GM19328 (cell line): ENCODE measurements around the gene MAP2.

Experiments used
- ATAC-seq: cut with Tn5 transposase; IDR thresholded peaks from one replicate; pipeline ENCODE4 v1.9.1; 2021; ENCODE audit warnings: mild to moderate bottlenecking, moderate library complexity; ENCODE audit not compliant: unreplicated experiment

Gene MAP2

GRCh38 chr2:209694748-209695147 lies 270.9 kb downstream of the MAP2 start:
- ATAC-seq: no peak

- ATAC-seq: peak; percentile 50
These were observed 273.2 kb downstream of the MAP2 start for GRCh38 chr2:209696836-209697711.

GRCh38 chr2:209702775-209703174 lies 278.9 kb downstream of the MAP2 start:
- ATAC-seq: no peak

- no peak for ATAC-seq
These were observed 289.4 kb downstream of the MAP2 start for GRCh38 chr2:209713219-209713618.

GRCh38 chr2:209719034-209719433 lies 295.2 kb downstream of the MAP2 start:
- ATAC-seq: no peak

- no peak for ATAC-seq
These were observed 297.6 kb downstream of the MAP2 start for GRCh38 chr2:209721497-209721896.

- no peak for ATAC-seq
These were observed 302.5 kb downstream of the MAP2 start for GRCh38 chr2:209726311-209726710.

- no peak for ATAC-seq
These were observed 303.2 kb downstream of the MAP2 start for GRCh38 chr2:209727077-209727476.

- ATAC-seq: no peak
These were observed 311.0 kb downstream of the MAP2 start for GRCh38 chr2:209734805-209735204.

GRCh38 chr2:209741953-209742352 lies 318.1 kb downstream of the MAP2 start:
- ATAC-seq: no peak

GRCh38 chr2:209753020-209753419 lies 329.2 kb downstream of the MAP2 start:
- no peak for ATAC-seq

GRCh38 chr2:209757163-209757562 lies 333.3 kb downstream of the MAP2 start:
- ATAC-seq: no peak

GRCh38 chr2:209761566-209761965 lies 337.7 kb downstream of the MAP2 start:
- ATAC-seq: no peak

- no peak for ATAC-seq
These were observed 338.7 kb downstream of the MAP2 start for GRCh38 chr2:209762563-209762962.

- ATAC-seq: no peak
These were observed 339.3 kb downstream of the MAP2 start for GRCh38 chr2:209763106-209763505.

- no peak for ATAC-seq
These were observed 342.8 kb downstream of the MAP2 start for GRCh38 chr2:209766613-209767012.

- ATAC-seq: no peak
These were observed 343.5 kb downstream of the MAP2 start for GRCh38 chr2:209767316-209767715.

- ATAC-seq: no peak
These were observed 344.7 kb downstream of the MAP2 start for GRCh38 chr2:209768557-209768956.

GRCh38 chr2:209771474-209772289 lies 347.8 kb downstream of the MAP2 start, which contains the start of gene UNC80:
Gene UNC80 (plus strand): TSS chr2:209771832. CDS start chr2:209772073, 241 bp downstream.
- ATAC-seq: no peak

- ATAC-seq: no peak
These were observed 348.4 kb downstream of the MAP2 start for GRCh38 chr2:209772290-209772685.

GRCh38 chr2:209773377-209773776 lies 349.5 kb downstream of the MAP2 start:
- no peak for ATAC-seq
